Spleen (tissue), 7 donors: Measurements from ENCODE around the gene HOXB5.

Experiments used
- CTCF ChIP-seq, 11 experiments: fragments of 200-600 bp in 7 of 11; fragments of 450-650 bp in 4 of 11; sonication (generic) in 4 of 11; IDR thresholded peaks in 8 of 11; conservative IDR thresholded peaks in 3 of 11; 1 replicate in 7 of 11; 2 replicates in 4 of 11; pipeline versions ENCODE4 v1.4.0 to v1.8.0; 2016 to 2021; ENCODE audit warnings: antibody characterized with exemption in 11 of 11, inconsistent platforms in 4 of 11, mild to moderate bottlenecking in 1 of 11
- POLR2AphosphoS5 ChIP-seq, 3 donors: sonication (generic); formaldehyde crosslinking; IDR thresholded peaks; one replicate each; pipeline ENCODE4 v1.5.1; 2017; ENCODE audit warnings: antibody characterized with exemption in 3 of 3
- donor health status: DM: no; HTN: no; CAD: no; lungs with moderate emphysema.
- donor health status: DM: no; HTN: no; CAD: no.
- donor health status: DM: no; HTN: no; CAD: no.

- no peak for TF ChIP-seq CTCF (IDR thresholded peaks at IDR 0.05 in 8 of 11, conservative IDR thresholded peaks at IDR 0.05 in 3 of 11)
- TF ChIP-seq POLR2AphosphoS5 (IDR thresholded peaks at IDR 0.05), result no peak
Observed at GRCh38 chr17:48559840-48560817, 33.5 kb downstream of the HOXB5 start.
